HUES64 (cell line): ENCODE data around the gene PROK1. TPM values are rescaled to one million over a fixed set of nuclear protein-coding genes. Genes with fewer than 3 reads are reported as not detected.
"Not testable (repeated sequence)": the region's sequence is repeated elsewhere in the genome, so short reads cannot be mapped to it uniquely, and the experiment has no call there.

Source experiments
- H3K27ac ChIP-seq: 2 replicates; pipeline ENCODE4 v1.7.0; 2013; ENCODE audit warnings: low read depth, low read length, inconsistent platforms
- H3K27me3 ChIP-seq: 2 replicates; pipeline ENCODE4 v1.6.1; 2013; ENCODE audit warnings: mild to moderate bottlenecking, low read length; ENCODE audit not compliant: insufficient read depth
- H3K36me3 ChIP-seq: 2 replicates; pipeline ENCODE4 v1.6.1; 2013; ENCODE audit warnings: mild to moderate bottlenecking, low read length; ENCODE audit not compliant: insufficient read depth
- H3K4me1 ChIP-seq: 2 replicates; pipeline ENCODE4 v1.6.1; 2013; ENCODE audit warnings: mild to moderate bottlenecking, low read length, moderate library complexity; ENCODE audit not compliant: insufficient read depth
- H3K4me3 ChIP-seq: 2 replicates; pipeline ENCODE4 v1.5.1; 2013; ENCODE audit warnings: mild to moderate bottlenecking, low read length, moderate library complexity
- H3K9ac ChIP-seq: 2 replicates; pipeline ENCODE4 v1.6.1; 2013; ENCODE audit warnings: mild to moderate bottlenecking, low read depth, low read length
- H3K9me3 ChIP-seq: 2 replicates; pipeline ENCODE4 v1.6.1; 2013; ENCODE audit warnings: low read depth, low read length; ENCODE audit not compliant: insufficient read depth
- WGBS: fragments of 150-250, 120-280 bp; methylation state at CpG from one replicate; pipeline ENCODE4 v1.1.7; 2013; ENCODE audit warnings: missing lambda C conversion rate; 5-methylcytosine and 5-hydroxymethylcytosine counted together
- polyA plus RNA-seq, 2 experiments: library from polyadenylated mRNA; stranded (reverse); fragments of 50-300 nt; gene quantifications; one replicate each; pipeline ENCODE4 v1.2.3, GENCODE V29; 2013

The PROK1 gene
- polyA plus RNA-seq (2013, experiment 1 of 2) = not detected
- not detected for polyA plus RNA-seq (2013, experiment 2 of 2)

GRCh38 chr1:110450929-110451328 is at the start of gene PROK1:
PROK1 (plus strand) TSS chr1:110451149; CDS start chr1:110451217, 68 bp downstream.
- no peak within 1 kb of the TSS for H3K9ac ChIP-seq
- no peaks in the 10 kb centered on the region for H3K27me3 ChIP-seq
- peaks cover 6% of the 10 kb centered on the region for H3K4me1 ChIP-seq
- no peaks in the 10 kb centered on the region for H3K9me3 ChIP-seq
- 88% methylated on average over 8 of the region's 8 CpGs for WGBS
- H3K36me3 ChIP-seq = no peaks in the 10 kb centered on the region
- H3K27ac ChIP-seq = no peak within 1 kb of the TSS
- H3K4me3 ChIP-seq = no peak within 1 kb of the TSS

GRCh38 chr1:110403805-110404204 is 47.1 kb upstream of the PROK1 start:
- Histone ChIP-seq H3K27me3 (no peaks in the 10 kb centered on the region), H3K36me3 (peaks cover 62% of the 10 kb centered on the region), H3K4me3 (no peak overlapping the region), H3K4me1 (no peaks in the 10 kb centered on the region; the same call in 1 of the 2 replicates), H3K9ac (no peak overlapping the region), H3K9me3 (no peaks in the 10 kb centered on the region), H3K27ac (no peak overlapping the region)
- WGBS = 97% methylated on average over 4 of the region's 5 CpGs

- peaks cover 58% of the 10 kb centered on the region for H3K36me3 ChIP-seq
- H3K27me3 ChIP-seq = no peaks in the 10 kb centered on the region
- H3K9ac ChIP-seq = no peak overlapping the region
- WGBS = 98% methylated on average over 4 of the region's 4 CpGs
- no peak overlapping the region for H3K4me3 ChIP-seq
- H3K27ac ChIP-seq = no peak overlapping the region
- H3K4me1 ChIP-seq = no peaks in the 10 kb centered on the region; the same call in 1 of the 2 replicates
- H3K9me3 ChIP-seq = no peaks in the 10 kb centered on the region
Measured at GRCh38 chr1:110404401-110404800, 46.5 kb upstream of the PROK1 start.

- H3K9ac ChIP-seq = 0 out of 2 replicates have a peak overlapping the region, but pooled peaks have one; percentile 86
- not testable (repeated sequence) for H3K27ac ChIP-seq, H3K27me3 ChIP-seq, H3K4me1 ChIP-seq, H3K9me3 ChIP-seq
- peak overlapping the region; percentile 80 for H3K4me3 ChIP-seq
- WGBS = 89% methylated on average over 12 of the region's 15 CpGs
- H3K36me3 ChIP-seq = peaks cover 43% of the 10 kb centered on the region
Measured at GRCh38 chr1:110406407-110406806, 44.5 kb upstream of the PROK1 start.

GRCh38 chr1:110407260-110408210 is 43.4 kb upstream of the PROK1 start, which contains the start of gene LAMTOR5:
LAMTOR5 (minus strand) TSS chr1:110407694; CDS start chr1:110407620, 74 bp downstream.
- Histone ChIP-seq H3K4me1 (no peaks in the 10 kb centered on the region; the same call in 1 of the 2 replicates), H3K27me3 (no peaks in the 10 kb centered on the region), H3K9ac (peak within 1 kb of the TSS; percentile 86), H3K36me3 (peaks cover 32% of the 10 kb centered on the region), H3K27ac (peak within 1 kb of the TSS; percentile 57), H3K4me3 (peak within 1 kb of the TSS; percentile 80), H3K9me3 (no peaks in the 10 kb centered on the region)
- WGBS = 3% methylated on average over 76 of the region's 76 CpGs

- Histone ChIP-seq H3K9ac (no peak overlapping the region), H3K4me3 (peak overlapping the region; percentile 80), H3K27ac (no peak overlapping the region), H3K9me3 (no peaks in the 10 kb centered on the region), H3K4me1 (no peaks in the 10 kb centered on the region; the same call in 1 of the 2 replicates), H3K27me3 (no peaks in the 10 kb centered on the region), H3K36me3 (peaks cover 22% of the 10 kb centered on the region)
- 92% methylated on average over 8 of the region's 8 CpGs for WGBS
Measured at GRCh38 chr1:110408488-110408887, 42.5 kb upstream of the PROK1 start.

- H3K27ac ChIP-seq = no peak overlapping the region
- 97% methylated on average over 6 of the region's 6 CpGs for WGBS
- H3K4me3 ChIP-seq = no peak overlapping the region
- no peaks in the 10 kb centered on the region for H3K9me3 ChIP-seq
- no peak overlapping the region for H3K9ac ChIP-seq
- no peaks in the 10 kb centered on the region for H3K27me3 ChIP-seq
- peaks cover 14% of the 10 kb centered on the region for H3K36me3 ChIP-seq
- no peaks in the 10 kb centered on the region; the same call in 1 of the 2 replicates for H3K4me1 ChIP-seq
Measured at GRCh38 chr1:110409316-110409715, 41.6 kb upstream of the PROK1 start.

GRCh38 chr1:110411173-110411735 is 39.7 kb upstream of the PROK1 start:
- H3K9me3 ChIP-seq = no peaks in the 10 kb centered on the region
- no peaks in the 10 kb centered on the region; the same call in 1 of the 2 replicates for H3K4me1 ChIP-seq
- H3K27ac ChIP-seq = no peak overlapping the region
- H3K36me3 ChIP-seq = no peaks in the 10 kb centered on the region
- H3K27me3 ChIP-seq = no peaks in the 10 kb centered on the region
- 81% methylated on average over 7 of the region's 7 CpGs for WGBS
- no peak overlapping the region for H3K4me3 ChIP-seq
- H3K9ac ChIP-seq = no peak overlapping the region

GRCh38 chr1:110412576-110412975 is 38.4 kb upstream of the PROK1 start:
- WGBS = 40% methylated on average over 4 of the region's 4 CpGs
- Histone ChIP-seq H3K4me1 (no peaks in the 10 kb centered on the region; the same call in 1 of the 2 replicates), H3K36me3 (no peaks in the 10 kb centered on the region), H3K27me3 (no peaks in the 10 kb centered on the region), H3K9ac (no peak overlapping the region), H3K4me3 (no peak overlapping the region), H3K27ac (no peak overlapping the region), H3K9me3 (no peaks in the 10 kb centered on the region)

- H3K27ac ChIP-seq, H3K9ac ChIP-seq, H3K27me3 ChIP-seq, H3K4me1 ChIP-seq, H3K4me3 ChIP-seq, H3K36me3 ChIP-seq, H3K9me3 ChIP-seq: not testable (repeated sequence)
- WGBS = 86% methylated on average over 1 of the region's 1 CpG
Measured at GRCh38 chr1:110413045-110413444, 37.9 kb upstream of the PROK1 start.

GRCh38 chr1:110418729-110419128 is 32.2 kb upstream of the PROK1 start:
- Histone ChIP-seq H3K27ac (no peak overlapping the region), H3K4me3 (no peak overlapping the region), H3K9me3 (0 out of 2 replicates have a peak, but pooled peaks cover 6% of the 10 kb centered on the region), H3K9ac (no peak overlapping the region), H3K36me3 (no peaks in the 10 kb centered on the region), H3K4me1 (no peaks in the 10 kb centered on the region), H3K27me3 (no peaks in the 10 kb centered on the region)
- WGBS = 88% methylated on average over 1 of the region's 1 CpG
